B cell (primary cell): ENCODE measurements around the gene RIMBP2. TPM values are rescaled to one million over a fixed set of nuclear protein-coding genes. Genes with fewer than 3 reads are reported as not detected.

ENCODE experiments used
- ATAC-seq: fragments of 200-7000 bp; cut with Tn5 transposase; one replicate; pipeline ENCODE4 v1.10.0; 2021; ENCODE audit warnings: low read depth, mild to moderate bottlenecking, moderate number of reproducible peaks, moderate library complexity
- CTCF ChIA-PET: fragments of 350-600 bp; sonication (Branson Sonifier 250); formaldehyde crosslinking; loops from one replicate; lab custom pipeline; 2021; ENCODE audit warnings: antibody characterized with exemption, inconsistent platforms; lab: Charles Lee
- POLR2A ChIA-PET: fragments of 350-600 bp; sonication (Branson Sonifier 250); formaldehyde crosslinking; loops from one replicate; lab custom pipeline; 2021; ENCODE audit warnings: antibody characterized with exemption; lab: Charles Lee
- DNase-seq: peaks from one replicate; pipeline ENCODE4 v3.0.0; 2013
- H2AFZ ChIP-seq: 2 replicates; pipeline ENCODE4 v1.6.1; 2012; ENCODE audit warnings: mild to moderate bottlenecking, low read depth, low read length; ENCODE audit not compliant: insufficient read depth, poor library complexity, severe bottlenecking
- H3K27ac ChIP-seq, 2 donors: 1 replicate in 1 of 2; 2 replicates in 1 of 2; pipeline ENCODE4 v1.5.1; 2012 to 2013; ENCODE audit warnings: low read length in 2 of 2, mild to moderate bottlenecking in 2 of 2, moderate library complexity in 1 of 2
- H3K27me3 ChIP-seq, 4 experiments: fragments of 200-600 bp in 1 of 4; sonication (generic) in 1 of 4; replicated peaks in 1 of 4; 1 replicate in 2 of 4; 2 replicates in 2 of 4; pipeline versions ENCODE4 v1.6.1 to v1.7.0; 2013 to 2016; ENCODE audit warnings: low read length in 3 of 4, mild to moderate bottlenecking in 2 of 4, mixed read lengths in 1 of 4, moderate library complexity in 1 of 4; ENCODE audit not compliant: insufficient read depth in 4 of 4, control insufficient read depth in 3 of 4; ENCODE audit errors: control extremely low read depth in 1 of 4
- H3K36me3 ChIP-seq, 2 experiments: replicated peaks in 1 of 2; 1 replicate in 1 of 2; 2 replicates in 1 of 2; pipeline versions ENCODE4 v1.6.1 to v1.7.1; 2013; ENCODE audit warnings: low read length in 1 of 2; ENCODE audit not compliant: insufficient read depth in 2 of 2, control insufficient read depth in 1 of 2; ENCODE audit errors: control extremely low read depth in 1 of 2, extremely low read depth in 1 of 2
- H3K4me1 ChIP-seq, 2 donors: fragments of 200-600 bp in 1 of 2; sonication (generic) in 1 of 2; 1 replicate in 1 of 2; 2 replicates in 1 of 2; pipeline versions ENCODE4 v1.5.1 to v1.6.1; 2013 to 2017; ENCODE audit warnings: low read length in 2 of 2; ENCODE audit not compliant: control insufficient read depth in 2 of 2, insufficient read depth in 2 of 2
- H3K4me2 ChIP-seq: replicated peaks from 2 replicates; pipeline ENCODE3; 2012; ENCODE audit warnings: mild to moderate bottlenecking, low read depth, low read length; ENCODE audit not compliant: poor library complexity, severe bottlenecking
- H3K4me3 ChIP-seq, 5 experiments: fragments of 200-600 bp in 1 of 5; sonication (generic) in 1 of 5; 1 replicate in 3 of 5; 2 replicates in 2 of 5; pipeline versions ENCODE4 v1.5.1 to v1.7.0; 2011 to 2016; ENCODE audit warnings: low read length in 4 of 5, mild to moderate bottlenecking in 4 of 5, low read depth in 2 of 5, control low read depth in 1 of 5, moderate library complexity in 1 of 5; ENCODE audit not compliant: insufficient read depth in 1 of 5; ENCODE audit errors: control extremely low read depth in 1 of 5, extremely low read depth in 1 of 5
- H3K79me2 ChIP-seq: fragments of 200-600 bp; sonication (generic); one replicate; pipeline ENCODE4 v1.6.0; 2016; ENCODE audit warnings: low read length; ENCODE audit not compliant: control insufficient read depth, insufficient read depth
- H3K9ac ChIP-seq: fragments of 200-600 bp; sonication (generic); 2 replicates; pipeline ENCODE4 v1.6.1; 2017; ENCODE audit warnings: mild to moderate bottlenecking, low read length, moderate library complexity
- H3K9me3 ChIP-seq, 3 donors: one replicate each; pipeline versions ENCODE4 v1.6.1 to v1.7.1; 2013; ENCODE audit warnings: low read length in 2 of 3; ENCODE audit not compliant: control insufficient read depth in 2 of 3, insufficient read depth in 1 of 3; ENCODE audit errors: control extremely low read depth in 1 of 3
- H4K20me1 ChIP-seq: 2 replicates; pipeline ENCODE4 v1.6.0; 2012; ENCODE audit warnings: mild to moderate bottlenecking, low read length; ENCODE audit not compliant: insufficient read depth, control insufficient read depth, poor library complexity, severe bottlenecking
- H3K27ac Mint-ChIP-seq: one replicate; pipeline ENCODE4 v1.8.0; 2021; ENCODE audit warnings: mixed read lengths
- H3K27me3 Mint-ChIP-seq: one replicate; pipeline ENCODE4 v1.8.0; 2021; ENCODE audit warnings: mixed read lengths
- H3K4me1 Mint-ChIP-seq: one replicate; pipeline ENCODE4 v1.8.0; 2021; ENCODE audit warnings: mixed read lengths
- H3K4me3 Mint-ChIP-seq: one replicate; pipeline ENCODE4 v1.8.0; 2021; ENCODE audit warnings: mixed read lengths
- H3K9me3 Mint-ChIP-seq: one replicate; pipeline ENCODE4 v1.8.0; 2022; ENCODE audit warnings: mixed read lengths; ENCODE audit not compliant: insufficient read depth
- EZH2 ChIP-seq: IDR thresholded peaks from 2 replicates; pipeline ENCODE4 v1.6.1; 2012; ENCODE audit warnings: borderline replicate concordance, low read depth, mild to moderate bottlenecking, moderate library complexity, low read length; ENCODE audit not compliant: insufficient read depth, poor library complexity, severe bottlenecking
- WGBS: methylation state at CpG from one replicate; pipeline ENCODE4 v1.1.5; 2013; ENCODE audit warnings: missing lambda C conversion rate; ENCODE audit not compliant: insufficient coverage; 5-methylcytosine and 5-hydroxymethylcytosine counted together
- intact Hi-C: fragments of 100-400 bp; cut with micrococcal nuclease; formaldehyde crosslinking; loops from one replicate; pipeline ENCODE4 v1.10.0; 2022
- polyA plus RNA-seq: library from polyadenylated mRNA; depleted of rRNA; stranded (reverse); fragments of >200 nt; gene quantifications from 2 replicates; pipeline ENCODE4 v1.2.3, GENCODE V29; 2012
- total RNA-seq, 2 donors: library from RNA; stranded (reverse); fragments of 120-200 nt in 1 of 2; gene quantifications; 1 replicate in 1 of 2; 2 replicates in 1 of 2; pipeline versions ENCODE4 v1.2.3 to v1.2.4, GENCODE V29; 2013 to 2022
- TF ChIP-seq, protein P1 (sequence below): fragments of 200-600 bp; IDR thresholded peaks from one replicate; pipeline ENCODE4 v1.8.0; 2022; ENCODE audit warnings: antibody characterized with exemption, mild to moderate bottlenecking

RIMBP2 gene
- total and polyA plus RNA-seq, 2 donors (not counting 1 experiment from before 2014, with no cell fraction given) = not detected

DNA sequence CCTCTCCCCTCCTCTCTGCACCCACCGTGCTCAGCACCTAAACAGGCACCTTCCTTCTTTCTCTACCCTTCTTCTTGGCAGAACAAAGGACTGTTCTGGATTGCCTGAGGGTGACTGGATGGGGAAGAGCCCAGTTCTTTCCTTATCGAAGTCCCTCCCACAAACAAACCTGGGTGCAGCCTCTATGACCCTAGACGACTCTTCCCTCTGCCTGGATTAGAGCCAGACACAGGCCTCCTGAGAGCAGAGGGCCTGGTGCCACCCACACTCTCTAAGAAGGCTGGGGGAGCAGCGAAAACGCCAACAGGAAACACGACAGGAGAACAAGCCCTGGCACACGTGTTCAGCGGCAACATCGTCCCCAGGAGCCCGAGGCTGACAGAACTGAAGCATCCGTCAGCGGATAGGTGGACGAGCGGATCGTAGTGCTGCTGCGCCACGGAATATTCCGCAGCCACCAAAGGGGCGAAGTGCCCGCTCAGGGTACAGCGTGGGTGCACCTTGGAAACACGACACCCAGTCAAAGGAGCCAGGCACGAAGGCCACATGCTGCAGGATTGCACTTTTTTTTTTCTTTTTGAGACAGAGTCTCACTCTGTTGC, 38.0 kb downstream of the RIMBP2 start:
- no peak overlapping the region for H3K27ac Mint-ChIP-seq
- Histone ChIP-seq H3K4me1 (no peaks in the 10 kb centered on the region), H4K20me1 (no peaks in the 10 kb centered on the region), H3K4me2 (no peak overlapping the region), H3K79me2 (no peaks in the 10 kb centered on the region), H2AFZ (no peak overlapping the region), H3K27me3 (no peaks in the 10 kb centered on the region), H3K9ac (no peak overlapping the region), H3K36me3 (no peaks in the 10 kb centered on the region), H3K4me3 (no peak overlapping the region), H3K27ac (no peak overlapping the region), H3K9me3 (peaks cover 0 to 24% (median 2%) of the 10 kb centered on the region in 3 donors)
- H3K27me3 Mint-ChIP-seq = no peaks in the 10 kb centered on the region
- intact Hi-C loops = no loop called here
- TF ChIP-seq, protein P1, sequence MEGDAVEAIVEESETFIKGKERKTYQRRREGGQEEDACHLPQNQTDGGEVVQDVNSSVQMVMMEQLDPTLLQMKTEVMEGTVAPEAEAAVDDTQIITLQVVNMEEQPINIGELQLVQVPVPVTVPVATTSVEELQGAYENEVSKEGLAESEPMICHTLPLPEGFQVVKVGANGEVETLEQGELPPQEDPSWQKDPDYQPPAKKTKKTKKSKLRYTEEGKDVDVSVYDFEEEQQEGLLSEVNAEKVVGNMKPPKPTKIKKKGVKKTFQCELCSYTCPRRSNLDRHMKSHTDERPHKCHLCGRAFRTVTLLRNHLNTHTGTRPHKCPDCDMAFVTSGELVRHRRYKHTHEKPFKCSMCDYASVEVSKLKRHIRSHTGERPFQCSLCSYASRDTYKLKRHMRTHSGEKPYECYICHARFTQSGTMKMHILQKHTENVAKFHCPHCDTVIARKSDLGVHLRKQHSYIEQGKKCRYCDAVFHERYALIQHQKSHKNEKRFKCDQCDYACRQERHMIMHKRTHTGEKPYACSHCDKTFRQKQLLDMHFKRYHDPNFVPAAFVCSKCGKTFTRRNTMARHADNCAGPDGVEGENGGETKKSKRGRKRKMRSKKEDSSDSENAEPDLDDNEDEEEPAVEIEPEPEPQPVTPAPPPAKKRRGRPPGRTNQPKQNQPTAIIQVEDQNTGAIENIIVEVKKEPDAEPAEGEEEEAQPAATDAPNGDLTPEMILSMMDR = no peak
- no peak for TF ChIP-seq EZH2
- no peaks in the 10 kb centered on the region for H3K9me3 Mint-ChIP-seq
- DNase-seq (no peak), ATAC-seq (no peak)
- no peak overlapping the region for H3K4me3 Mint-ChIP-seq
- POLR2A ChIA-PET = no interaction called here
- 86% methylated on average over 22 of the region's 23 CpGs for WGBS
- CTCF ChIA-PET = no interaction called here
- H3K4me1 Mint-ChIP-seq = no peaks in the 10 kb centered on the region

DNA sequence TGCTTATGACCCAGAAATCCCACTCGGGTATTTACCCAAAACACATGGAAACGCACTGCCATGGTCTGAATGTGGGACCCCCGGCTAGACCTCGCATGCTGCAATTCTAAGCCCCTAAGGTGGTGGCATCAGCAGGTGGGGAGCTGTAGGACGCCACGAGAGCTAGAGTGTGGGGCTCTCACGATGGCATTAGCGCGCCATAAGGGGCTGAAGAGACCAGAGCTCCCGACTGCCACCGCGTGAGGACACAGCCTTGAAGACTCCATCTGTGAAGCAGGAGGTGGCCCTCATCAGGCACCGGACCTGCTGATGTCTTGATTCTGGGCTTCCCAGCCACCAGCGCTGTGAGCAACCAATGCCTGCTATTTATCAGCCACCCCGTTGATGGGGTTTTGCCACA, 40.3 kb downstream of the RIMBP2 start:
- H3K27me3 ChIP-seq = no peaks in the 10 kb centered on the region
- Mint-ChIP-seq H3K27me3 (no peaks in the 10 kb centered on the region), H3K27ac (no peak overlapping the region), H3K4me1 (no peaks in the 10 kb centered on the region), H3K9me3 (no peaks in the 10 kb centered on the region), H3K4me3 (no peak overlapping the region)
- H3K9me3 ChIP-seq = peaks cover 0 to 24% (median 2%) of the 10 kb centered on the region in 3 donors
- no peaks in the 10 kb centered on the region for H3K36me3 ChIP-seq
- no peak overlapping the region for H3K4me2 ChIP-seq
- intact Hi-C loops = no loop called here
- 96% methylated on average over 15 of the region's 15 CpGs for WGBS
- no peaks in the 10 kb centered on the region for H3K4me1 ChIP-seq
- no peaks in the 10 kb centered on the region for H3K79me2 ChIP-seq
- no peak for DNase-seq
- H3K4me3 ChIP-seq = no peak overlapping the region
- H4K20me1 ChIP-seq = no peaks in the 10 kb centered on the region
- no peak overlapping the region for H3K27ac ChIP-seq
- no peak overlapping the region for H3K9ac ChIP-seq
- no peak overlapping the region for H2AFZ ChIP-seq
- TF ChIP-seq EZH2 = no peak
- TF ChIP-seq, protein P1 = no peak
- CTCF ChIA-PET = no interaction called here
- ATAC-seq = no peak
- POLR2A ChIA-PET = no interaction called here
